Tibial nerve (tissue), 4 donors: Measurements from ENCODE around the gene EPHB3.

Experiments
- EP300 ChIP-seq, 2 donors: sonication (generic); formaldehyde crosslinking; IDR thresholded peaks; one replicate each; pipeline ENCODE4 v1.6.1; 2017; ENCODE audit warnings: antibody characterized with exemption in 2 of 2, mild to moderate bottlenecking in 1 of 2
- POLR2A ChIP-seq, 2 donors: fragments of 450-650 bp; IDR thresholded peaks; one replicate each; pipeline ENCODE4 v1.6.1; 2017; ENCODE audit warnings: antibody characterized with exemption in 2 of 2, mild to moderate bottlenecking in 2 of 2, moderate library complexity in 2 of 2
- TF ChIP-seq, protein P1 (sequence below), 5 experiments: fragments of 200-600 bp in 3 of 5; fragments of 450-650 bp in 2 of 5; sonication (generic) in 3 of 5; IDR thresholded peaks; one replicate each; pipeline ENCODE4 v1.5.1; 2016 to 2019; ENCODE audit warnings: antibody characterized with exemption in 5 of 5, mild to moderate bottlenecking in 3 of 5, moderate library complexity in 2 of 5

DNA sequence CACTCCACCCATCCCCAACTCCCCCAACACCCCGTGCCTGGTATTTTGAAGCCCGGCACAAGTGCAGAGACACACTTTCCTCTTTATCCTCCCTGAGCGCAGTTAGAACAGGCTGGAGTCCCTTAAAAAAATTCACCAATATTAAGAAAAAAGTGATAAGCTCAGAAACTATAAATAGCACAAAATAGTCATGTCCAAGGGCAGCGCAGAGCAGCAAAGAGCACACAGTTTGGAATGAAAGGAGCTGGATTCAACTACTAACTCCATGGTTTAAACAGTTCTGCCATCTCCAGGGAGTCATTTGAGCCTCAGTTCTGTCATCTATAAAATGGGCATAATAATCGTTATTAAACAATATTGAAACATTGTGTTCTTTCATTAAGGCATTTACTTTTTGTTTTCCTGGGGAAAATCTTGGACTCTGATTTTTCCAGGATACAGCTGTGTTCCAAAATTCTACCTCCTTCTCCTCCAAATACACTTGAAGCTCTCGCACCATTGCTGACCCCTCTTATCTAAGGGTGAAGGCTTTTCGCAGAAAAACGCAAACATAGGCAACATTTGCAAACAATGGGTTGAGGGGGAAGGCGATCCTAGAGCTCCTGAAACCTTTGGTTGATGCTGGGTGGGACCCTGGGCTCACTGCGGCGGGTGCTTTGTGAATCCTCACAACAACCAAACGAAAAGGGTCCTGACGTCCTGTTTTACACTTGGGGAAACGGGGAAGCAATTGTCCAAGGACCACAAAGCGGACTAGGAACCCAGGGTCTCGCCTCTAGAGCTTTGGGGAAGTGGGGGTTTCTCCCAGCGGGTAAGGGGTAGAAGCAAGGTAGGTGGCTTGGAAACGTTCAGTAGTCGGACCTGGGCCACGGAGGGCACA lies 41.8 kb downstream of the EPHB3 start:
- TF ChIP-seq POLR2A (IDR thresholded peaks at IDR 0.05): no peak
- TF ChIP-seq, protein P1, sequence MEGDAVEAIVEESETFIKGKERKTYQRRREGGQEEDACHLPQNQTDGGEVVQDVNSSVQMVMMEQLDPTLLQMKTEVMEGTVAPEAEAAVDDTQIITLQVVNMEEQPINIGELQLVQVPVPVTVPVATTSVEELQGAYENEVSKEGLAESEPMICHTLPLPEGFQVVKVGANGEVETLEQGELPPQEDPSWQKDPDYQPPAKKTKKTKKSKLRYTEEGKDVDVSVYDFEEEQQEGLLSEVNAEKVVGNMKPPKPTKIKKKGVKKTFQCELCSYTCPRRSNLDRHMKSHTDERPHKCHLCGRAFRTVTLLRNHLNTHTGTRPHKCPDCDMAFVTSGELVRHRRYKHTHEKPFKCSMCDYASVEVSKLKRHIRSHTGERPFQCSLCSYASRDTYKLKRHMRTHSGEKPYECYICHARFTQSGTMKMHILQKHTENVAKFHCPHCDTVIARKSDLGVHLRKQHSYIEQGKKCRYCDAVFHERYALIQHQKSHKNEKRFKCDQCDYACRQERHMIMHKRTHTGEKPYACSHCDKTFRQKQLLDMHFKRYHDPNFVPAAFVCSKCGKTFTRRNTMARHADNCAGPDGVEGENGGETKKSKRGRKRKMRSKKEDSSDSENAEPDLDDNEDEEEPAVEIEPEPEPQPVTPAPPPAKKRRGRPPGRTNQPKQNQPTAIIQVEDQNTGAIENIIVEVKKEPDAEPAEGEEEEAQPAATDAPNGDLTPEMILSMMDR (IDR thresholded peaks at IDR 0.05): no peak
- TF ChIP-seq EP300 (IDR thresholded peaks at IDR 0.05): no peak
